ENCODE data around the gene ALDH1A1.
"Not testable (repeated sequence)": the region's sequence is repeated elsewhere in the genome, so short reads cannot be mapped to it uniquely, and the experiment has no call there.

Gene ALDH1A1

GRCh38 chr9:72888943-72889342, 63.9 kb downstream of the ALDH1A1 start:
- DNase-seq, result no peak

GRCh38 chr9:72888067-72888466, 64.8 kb downstream of the ALDH1A1 start:
- DNase-seq, result no peak

GRCh38 chr9:72886386-72886785, 66.5 kb downstream of the ALDH1A1 start:
- DNase-seq, result no peak

GRCh38 chr9:72884508-72884907, 68.3 kb downstream of the ALDH1A1 start:
- no peak for DNase-seq

- DNase-seq, result no peak
Measured at GRCh38 chr9:72883875-72884274, 69.0 kb downstream of the ALDH1A1 start.

- no peak for DNase-seq
Measured at GRCh38 chr9:72882117-72882775, 70.6 kb downstream of the ALDH1A1 start.

- DNase-seq, result no peak
Measured at GRCh38 chr9:72880821-72881220, 72.0 kb downstream of the ALDH1A1 start.

- no peak for DNase-seq
Measured at GRCh38 chr9:72875221-72875620, 77.6 kb downstream of the ALDH1A1 start.

- DNase-seq, result no peak
Measured at GRCh38 chr9:72874344-72874743, 78.5 kb downstream of the ALDH1A1 start.

GRCh38 chr9:72873456-72873855, 79.4 kb downstream of the ALDH1A1 start:
- DNase-seq, result no peak

GRCh38 chr9:72872718-72873117, 80.1 kb downstream of the ALDH1A1 start:
- no peak for DNase-seq

- no peak for DNase-seq
Measured at GRCh38 chr9:72871685-72872084, 81.2 kb downstream of the ALDH1A1 start.

- DNase-seq, result no peak
Measured at GRCh38 chr9:72864327-72864726, 88.5 kb downstream of the ALDH1A1 start.

GRCh38 chr9:72863456-72864094, 89.3 kb downstream of the ALDH1A1 start:
- no peak for DNase-seq

- DNase-seq, result not testable (repeated sequence)
Measured at GRCh38 chr9:72862788-72863187, 90.1 kb downstream of the ALDH1A1 start.

- no peak for DNase-seq
Measured at GRCh38 chr9:72858089-72858912, 94.6 kb downstream of the ALDH1A1 start.

GRCh38 chr9:72857624-72857996, 95.2 kb downstream of the ALDH1A1 start:
- DNase-seq, result no peak

- no peak for DNase-seq
Measured at GRCh38 chr9:72856972-72857623, 95.8 kb downstream of the ALDH1A1 start.

GRCh38 chr9:72855890-72856523, 96.8 kb downstream of the ALDH1A1 start:
- DNase-seq, result no peak

GRCh38 chr9:72855321-72855720, 97.5 kb downstream of the ALDH1A1 start:
- DNase-seq, result no peak

Data from activated CD4-positive, alpha-beta T cell treated with anti-CD3 and anti-CD28 coated beads, Interleukin-2, amount 50 U/mL, for 48 hours (primary cell).